Right lobe of liver (tissue), 4 donors: ENCODE data around the gene TBC1D8.

Experiments used
- POLR2A ChIP-seq: fragments of 450-650 bp; IDR thresholded peaks from one replicate; pipeline ENCODE4 v1.6.1; 2017; ENCODE audit warnings: antibody characterized with exemption, mild to moderate bottlenecking
- TF ChIP-seq, protein P1 (sequence below), 4 donors: fragments of 200-600 bp in 3 of 4; fragments of 450-650 bp in 1 of 4; IDR thresholded peaks; one replicate each; pipeline versions ENCODE4 v1.5.1 to v1.8.0; 2016 to 2022; ENCODE audit warnings: antibody characterized with exemption in 4 of 4, mild to moderate bottlenecking in 2 of 4
- donor health status: DM: no; HTN: no; CAD: no.
- donor health status: DM: no; HTN: no; CAD: no.
- donor health status: DM: no; HTN: yes; CAD: no.

DNA sequence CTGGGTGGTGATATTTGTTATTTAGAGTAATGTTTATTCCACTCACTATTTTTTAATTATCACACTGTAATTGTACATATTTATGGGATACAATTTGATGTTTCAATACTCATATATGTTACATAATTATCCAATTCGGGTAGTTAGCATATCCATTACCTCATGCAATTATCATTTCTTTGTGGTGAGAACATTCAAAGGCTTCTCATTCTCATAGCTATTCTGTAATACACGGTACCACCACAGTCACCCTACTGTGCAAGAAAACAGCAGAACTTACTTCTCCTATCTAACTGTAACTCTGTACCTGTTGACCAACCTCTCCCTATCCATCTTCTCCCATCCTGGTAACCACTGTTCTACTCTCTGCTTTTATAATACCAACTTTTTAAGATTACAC, 4.6 kb downstream of the TBC1D8 start:
- TF ChIP-seq, protein P1, sequence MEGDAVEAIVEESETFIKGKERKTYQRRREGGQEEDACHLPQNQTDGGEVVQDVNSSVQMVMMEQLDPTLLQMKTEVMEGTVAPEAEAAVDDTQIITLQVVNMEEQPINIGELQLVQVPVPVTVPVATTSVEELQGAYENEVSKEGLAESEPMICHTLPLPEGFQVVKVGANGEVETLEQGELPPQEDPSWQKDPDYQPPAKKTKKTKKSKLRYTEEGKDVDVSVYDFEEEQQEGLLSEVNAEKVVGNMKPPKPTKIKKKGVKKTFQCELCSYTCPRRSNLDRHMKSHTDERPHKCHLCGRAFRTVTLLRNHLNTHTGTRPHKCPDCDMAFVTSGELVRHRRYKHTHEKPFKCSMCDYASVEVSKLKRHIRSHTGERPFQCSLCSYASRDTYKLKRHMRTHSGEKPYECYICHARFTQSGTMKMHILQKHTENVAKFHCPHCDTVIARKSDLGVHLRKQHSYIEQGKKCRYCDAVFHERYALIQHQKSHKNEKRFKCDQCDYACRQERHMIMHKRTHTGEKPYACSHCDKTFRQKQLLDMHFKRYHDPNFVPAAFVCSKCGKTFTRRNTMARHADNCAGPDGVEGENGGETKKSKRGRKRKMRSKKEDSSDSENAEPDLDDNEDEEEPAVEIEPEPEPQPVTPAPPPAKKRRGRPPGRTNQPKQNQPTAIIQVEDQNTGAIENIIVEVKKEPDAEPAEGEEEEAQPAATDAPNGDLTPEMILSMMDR (IDR thresholded peaks at IDR 0.05) = no peak
- TF ChIP-seq POLR2A = no peak
